Subcutaneous abdominal adipose tissue (tissue), 5 donors: Measurements from ENCODE around the gene REX1BD.
"Not testable (repeated sequence)": the region's sequence is repeated elsewhere in the genome, so short reads cannot be mapped to it uniquely, and the experiment has no call there.

Experiments
- H3K27ac ChIP-seq: one replicate; pipeline ENCODE4 v1.7.0; 2013; ENCODE audit warnings: low read depth, mild to moderate bottlenecking, inconsistent platforms, low read length, moderate library complexity
- H3K27me3 ChIP-seq, 5 donors: one replicate each; pipeline ENCODE4 v1.7.0; 2013; ENCODE audit warnings: low read length in 5 of 5, inconsistent platforms in 1 of 5; ENCODE audit not compliant: control insufficient read depth in 5 of 5, insufficient read depth in 4 of 5
- H3K36me3 ChIP-seq, 5 donors: one replicate each; pipeline ENCODE4 v1.7.0; 2013; ENCODE audit warnings: low read length in 5 of 5; ENCODE audit not compliant: control insufficient read depth in 5 of 5, insufficient read depth in 5 of 5
- H3K4me1 ChIP-seq, 5 donors: one replicate each; pipeline ENCODE4 v1.7.0; 2013; ENCODE audit warnings: low read length in 5 of 5, mild to moderate bottlenecking in 3 of 5, moderate library complexity in 1 of 5; ENCODE audit not compliant: control insufficient read depth in 5 of 5, insufficient read depth in 5 of 5
- H3K4me3 ChIP-seq, 5 donors: one replicate each; pipeline ENCODE4 v1.7.0; 2013; ENCODE audit warnings: low read length in 5 of 5, low read depth in 1 of 5
- H3K9ac ChIP-seq, 5 donors: one replicate each; pipeline ENCODE4 v1.7.0; 2013; ENCODE audit warnings: low read length in 5 of 5, mild to moderate bottlenecking in 4 of 5, moderate library complexity in 3 of 5
- H3K9me3 ChIP-seq, 5 donors: one replicate each; pipeline ENCODE4 v1.7.0; 2013; ENCODE audit warnings: low read length in 5 of 5; ENCODE audit not compliant: control insufficient read depth in 5 of 5
- donor health status: healthy.
- donor health status: healthy.
- donor health status: healthy.
- donor health status: healthy.
- donor health status: healthy.

The REX1BD gene

GRCh38 chr19:18592732-18593131 lies 4.1 kb downstream of the REX1BD start:
- H3K36me3 ChIP-seq = peaks cover 0 to 10% (median 7%) of the 10 kb centered on the region in 5 donors
- H3K27me3 ChIP-seq, H3K27ac ChIP-seq, H3K9ac ChIP-seq, H3K9me3 ChIP-seq, H3K4me3 ChIP-seq: not testable (repeated sequence)
- peaks cover 0 to 60% (median 45%) of the 10 kb centered on the region in 5 donors for H3K4me1 ChIP-seq

- H3K9ac ChIP-seq = no peak overlapping the region
- H3K36me3 ChIP-seq = peaks cover 0 to 10% (median 7%) of the 10 kb centered on the region in 5 donors
- no peak overlapping the region for H3K27ac ChIP-seq
- H3K4me1 ChIP-seq = peaks cover 0 to 52% (median 37%) of the 10 kb centered on the region in 5 donors
- H3K4me3 ChIP-seq = no peak overlapping the region
- H3K9me3 ChIP-seq = no peaks in the 10 kb centered on the region
- H3K27me3 ChIP-seq = peaks cover 0 to 16% (median 11%) of the 10 kb centered on the region in 5 donors
Observed at GRCh38 chr19:18593367-18594095, 4.9 kb downstream of the REX1BD start.

- Histone ChIP-seq H3K4me1 (peaks cover 0 to 45% (median 32%) of the 10 kb centered on the region in 5 donors), H3K27me3 (peaks cover 2 to 22% (median 16%) of the 10 kb centered on the region in 5 donors), H3K4me3 (peak overlapping the region in 4 of 5 donors; percentile 11 to 50 (median 42)), H3K27ac (no peak overlapping the region), H3K9me3 (no peaks in the 10 kb centered on the region), H3K9ac (peak overlapping the region in 2 of 5 donors; percentile 4 to 48), H3K36me3 (peaks cover 0 to 10% (median 7%) of the 10 kb centered on the region in 5 donors)
Observed at GRCh38 chr19:18594096-18594823, 5.7 kb downstream of the REX1BD start.

GRCh38 chr19:18594824-18595373 lies 6.3 kb downstream of the REX1BD start:
- no peaks in the 10 kb centered on the region for H3K9me3 ChIP-seq
- H3K4me3 ChIP-seq = peak overlapping the region in 4 of 5 donors; percentile 11 to 50 (median 42)
- H3K36me3 ChIP-seq = peaks cover 0 to 10% (median 7%) of the 10 kb centered on the region in 5 donors
- no peak overlapping the region for H3K27ac ChIP-seq
- H3K9ac ChIP-seq = peak overlapping the region in 2 of 5 donors; percentile 4 to 48
- peaks cover 8 to 28% (median 23%) of the 10 kb centered on the region in 5 donors for H3K27me3 ChIP-seq
- H3K4me1 ChIP-seq = peaks cover 0 to 38% (median 25%) of the 10 kb centered on the region in 5 donors

DNA sequence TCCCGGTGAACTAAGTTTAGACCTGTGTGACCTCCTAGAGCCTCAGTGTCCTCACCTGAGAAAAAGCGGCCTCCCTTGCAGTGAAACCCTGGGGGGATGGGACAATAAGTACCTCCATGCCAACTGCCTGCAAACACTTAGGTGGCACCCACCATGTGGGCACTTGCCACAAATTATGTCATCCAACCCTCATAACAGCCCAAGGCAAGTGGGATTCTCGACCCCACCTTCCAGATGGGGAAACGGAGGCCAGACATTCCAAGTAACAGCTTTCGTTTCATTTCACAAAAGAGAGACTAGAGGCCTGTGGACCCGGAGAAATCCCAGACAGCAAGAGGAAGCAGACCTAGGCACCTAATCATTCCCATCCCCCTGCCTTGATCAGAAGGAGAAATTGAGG lies 6.9 kb downstream of the REX1BD start:
- Histone ChIP-seq H3K27me3 (peaks cover 9 to 29% (median 24%) of the 10 kb centered on the region in 5 donors), H3K4me1 (peaks cover 0 to 33% (median 20%) of the 10 kb centered on the region in 5 donors), H3K36me3 (peaks cover 0 to 10% (median 7%) of the 10 kb centered on the region in 5 donors), H3K9ac (no peak overlapping the region), H3K27ac (no peak overlapping the region), H3K9me3 (no peaks in the 10 kb centered on the region), H3K4me3 (no peak overlapping the region)

- H3K9ac ChIP-seq = no peak overlapping the region
- peaks cover 0 to 31% (median 14%) of the 10 kb centered on the region in 5 donors for H3K4me1 ChIP-seq
- H3K27ac ChIP-seq = no peak overlapping the region
- H3K9me3 ChIP-seq = no peaks in the 10 kb centered on the region
- peaks cover 9 to 29% (median 24%) of the 10 kb centered on the region in 5 donors for H3K27me3 ChIP-seq
- H3K36me3 ChIP-seq = peaks cover 0 to 3% (median 0%) of the 10 kb centered on the region in 5 donors
- no peak overlapping the region for H3K4me3 ChIP-seq
Observed at GRCh38 chr19:18596752-18597157, 8.2 kb downstream of the REX1BD start.

GRCh38 chr19:18597809-18598660 lies 9.4 kb downstream of the REX1BD start:
- H3K4me3 ChIP-seq = no peak overlapping the region
- H3K9ac ChIP-seq = no peak overlapping the region
- peaks cover 0 to 24% (median 7%) of the 10 kb centered on the region in 5 donors for H3K4me1 ChIP-seq
- H3K27me3 ChIP-seq = peaks cover 9 to 32% (median 24%) of the 10 kb centered on the region in 5 donors
- H3K36me3 ChIP-seq = no peaks in the 10 kb centered on the region
- H3K9me3 ChIP-seq = no peaks in the 10 kb centered on the region
- H3K27ac ChIP-seq = no peak overlapping the region

GRCh38 chr19:18599485-18599884 lies 10.9 kb downstream of the REX1BD start:
- no peaks in the 10 kb centered on the region for H3K9me3 ChIP-seq
- H3K27me3 ChIP-seq = peaks cover 15 to 45% (median 36%) of the 10 kb centered on the region in 5 donors
- H3K9ac ChIP-seq = no peak overlapping the region
- no peak overlapping the region for H3K27ac ChIP-seq
- H3K36me3 ChIP-seq = no peaks in the 10 kb centered on the region
- H3K4me1 ChIP-seq = peaks cover 0 to 16% (median 9%) of the 10 kb centered on the region in 5 donors
- no peak overlapping the region for H3K4me3 ChIP-seq

DNA sequence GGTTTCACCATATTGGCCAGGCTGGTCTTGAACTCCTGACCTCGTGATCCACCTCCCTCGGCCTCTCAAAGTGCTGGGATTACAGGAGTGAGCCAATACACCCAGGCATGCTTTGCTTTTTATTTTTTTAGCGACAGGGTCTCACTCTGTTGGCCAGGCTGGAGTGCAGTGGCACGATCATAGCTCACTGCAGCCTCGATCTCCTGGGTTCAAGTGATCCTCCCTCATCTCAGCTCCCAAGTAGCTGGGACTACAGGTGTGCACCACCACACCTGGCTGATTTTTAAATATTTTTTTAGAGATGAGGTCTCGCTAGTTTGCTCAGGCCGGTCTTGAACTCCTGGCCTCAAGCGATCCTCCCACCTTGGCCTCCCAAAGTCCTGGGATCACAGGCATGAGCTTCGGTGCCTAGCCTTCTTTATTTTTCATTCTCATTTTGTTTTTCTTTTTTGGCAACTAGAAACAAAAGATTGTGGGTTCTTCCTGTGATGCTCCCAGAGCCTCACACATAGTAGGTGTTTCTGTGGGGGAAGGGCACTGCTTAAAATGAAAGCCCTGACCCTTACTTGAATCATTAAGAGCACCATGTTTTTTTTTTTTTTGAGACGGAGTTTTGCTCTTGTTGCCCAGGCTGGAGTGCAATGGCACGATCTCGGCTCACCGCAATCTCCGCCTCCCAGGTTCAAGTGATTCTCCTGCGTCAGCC lies 12.2 kb downstream of the REX1BD start:
- not testable (repeated sequence) for H3K4me3 ChIP-seq, H3K36me3 ChIP-seq, H3K9ac ChIP-seq, H3K27ac ChIP-seq, H3K4me1 ChIP-seq, H3K9me3 ChIP-seq
- peaks cover 29 to 55% (median 50%) of the 10 kb centered on the region in 5 donors for H3K27me3 ChIP-seq
